Loucy (cell line): ENCODE measurements around the gene STRBP.

Experiments used
- EZH2phosphoT487 ChIP-seq: fragments of 200-600 bp; IDR thresholded peaks from 2 replicates; pipeline ENCODE4 v1.6.1; 2018; ENCODE audit warnings: antibody characterized with exemption, mild to moderate bottlenecking, moderate library complexity, borderline replicate concordance
- TF ChIP-seq, protein P1 (sequence below): fragments of 200-600 bp; sonication (generic); conservative IDR thresholded peaks from 2 replicates; pipeline ENCODE4 v1.5.1; 2014; ENCODE audit warnings: mild to moderate bottlenecking, antibody characterized with exemption, low read length

DNA sequence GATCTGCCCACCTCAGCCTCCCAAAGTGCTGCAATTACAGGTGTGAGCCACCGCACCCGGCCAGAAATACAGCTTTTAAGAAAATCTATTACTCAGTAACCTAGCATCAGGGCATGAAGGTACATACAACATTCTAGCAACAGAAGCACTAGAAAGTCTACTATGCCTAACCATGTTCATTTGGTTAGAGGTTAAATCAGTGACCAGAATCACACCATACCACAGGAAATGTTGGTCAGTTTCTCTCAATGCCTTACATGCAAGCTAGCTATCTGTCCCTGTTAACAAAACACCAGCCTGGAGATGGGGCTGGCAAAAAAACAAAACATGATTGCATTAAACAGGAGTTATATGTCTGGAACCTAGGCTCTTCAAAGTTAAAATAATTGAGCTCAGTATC lies 104.1 kb downstream of the STRBP start:
- no peak for TF ChIP-seq EZH2phosphoT487
- TF ChIP-seq, protein P1, sequence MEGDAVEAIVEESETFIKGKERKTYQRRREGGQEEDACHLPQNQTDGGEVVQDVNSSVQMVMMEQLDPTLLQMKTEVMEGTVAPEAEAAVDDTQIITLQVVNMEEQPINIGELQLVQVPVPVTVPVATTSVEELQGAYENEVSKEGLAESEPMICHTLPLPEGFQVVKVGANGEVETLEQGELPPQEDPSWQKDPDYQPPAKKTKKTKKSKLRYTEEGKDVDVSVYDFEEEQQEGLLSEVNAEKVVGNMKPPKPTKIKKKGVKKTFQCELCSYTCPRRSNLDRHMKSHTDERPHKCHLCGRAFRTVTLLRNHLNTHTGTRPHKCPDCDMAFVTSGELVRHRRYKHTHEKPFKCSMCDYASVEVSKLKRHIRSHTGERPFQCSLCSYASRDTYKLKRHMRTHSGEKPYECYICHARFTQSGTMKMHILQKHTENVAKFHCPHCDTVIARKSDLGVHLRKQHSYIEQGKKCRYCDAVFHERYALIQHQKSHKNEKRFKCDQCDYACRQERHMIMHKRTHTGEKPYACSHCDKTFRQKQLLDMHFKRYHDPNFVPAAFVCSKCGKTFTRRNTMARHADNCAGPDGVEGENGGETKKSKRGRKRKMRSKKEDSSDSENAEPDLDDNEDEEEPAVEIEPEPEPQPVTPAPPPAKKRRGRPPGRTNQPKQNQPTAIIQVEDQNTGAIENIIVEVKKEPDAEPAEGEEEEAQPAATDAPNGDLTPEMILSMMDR, result no peak
